GM12878 (cell line): ENCODE data around the gene ADGRG1.

ENCODE experiments used
- BHLHE40 ChIP-seq, 2 experiments: fragments of 450-650 bp in 1 of 2; IDR thresholded peaks; 2 replicates each; pipeline ENCODE4 v1.6.1; 2011 to 2017; ENCODE audit warnings: low read depth in 2 of 2, borderline replicate concordance in 1 of 2, improper control_type of control experiment in 1 of 2, low read length in 1 of 2, mild to moderate bottlenecking in 1 of 2
- EP300 ChIP-seq, 2 experiments: fragments of 150-350 bp in 1 of 2; IDR thresholded peaks; 2 replicates each; pipeline ENCODE4 v1.6.1; 2011 to 2012; ENCODE audit warnings: low read depth in 2 of 2, low read length in 2 of 2, borderline replicate concordance in 1 of 2, improper control_type of control experiment in 1 of 2, inconsistent platforms in 1 of 2; ENCODE audit not compliant: control insufficient read depth in 1 of 2
- FOXM1 ChIP-seq: IDR thresholded peaks from 2 replicates; pipeline ENCODE4 v1.6.1; 2012; ENCODE audit warnings: low read depth, mild to moderate bottlenecking, inconsistent platforms, low read length, moderate library complexity
- PAX8 ChIP-seq: fragments of 450-650 bp; IDR thresholded peaks from 2 replicates; pipeline ENCODE4 v1.6.1; 2017; ENCODE audit warnings: mild to moderate bottlenecking, moderate library complexity
- POLR2A ChIP-seq: IDR thresholded peaks from 2 replicates; pipeline ENCODE4 v1.6.1; 2011; ENCODE audit warnings: low read depth, mild to moderate bottlenecking, low read length
- RBBP5 ChIP-seq: fragments of 200-600 bp; sonication (generic); conservative IDR thresholded peaks from 2 replicates; pipeline ENCODE4 v1.6.1; 2016
- SUZ12 ChIP-seq: fragments of 200-600 bp; sonication (generic); IDR thresholded peaks from one replicate; pipeline ENCODE4 v1.6.1; 2018; ENCODE audit warnings: antibody characterized with exemption, mild to moderate bottlenecking; ENCODE audit not compliant: unreplicated experiment
- TF ChIP-seq, protein P1 (sequence below): IDR thresholded peaks from 2 replicates; pipeline ENCODE4 v1.6.1; 2011; ENCODE audit warnings: mild to moderate bottlenecking, low read depth, low read length, moderate library complexity; ENCODE audit not compliant: insufficient replicate concordance

- TF ChIP-seq, protein P1, sequence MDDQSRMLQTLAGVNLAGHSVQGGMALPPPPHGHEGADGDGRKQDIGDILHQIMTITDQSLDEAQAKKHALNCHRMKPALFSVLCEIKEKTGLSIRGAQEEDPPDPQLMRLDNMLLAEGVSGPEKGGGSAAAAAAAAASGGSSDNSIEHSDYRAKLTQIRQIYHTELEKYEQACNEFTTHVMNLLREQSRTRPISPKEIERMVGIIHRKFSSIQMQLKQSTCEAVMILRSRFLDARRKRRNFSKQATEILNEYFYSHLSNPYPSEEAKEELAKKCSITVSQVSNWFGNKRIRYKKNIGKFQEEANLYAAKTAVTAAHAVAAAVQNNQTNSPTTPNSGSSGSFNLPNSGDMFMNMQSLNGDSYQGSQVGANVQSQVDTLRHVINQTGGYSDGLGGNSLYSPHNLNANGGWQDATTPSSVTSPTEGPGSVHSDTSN, result no peak
- TF ChIP-seq SUZ12 (no peak), FOXM1 (no peak), POLR2A (no peak), RBBP5 (no peak), EP300 (IDR thresholded peaks at IDR 0.05; ENCODE audit: borderline replicate concordance in 1 of 2, control insufficient read depth in 1 of 2, low read depth in 2 of 2, low read length in 2 of 2) (no peak), PAX8 (no peak), BHLHE40 (IDR thresholded peaks at IDR 0.05; ENCODE audit: borderline replicate concordance in 1 of 2, low read depth in 2 of 2, low read length in 1 of 2) (no peak)
These were observed 1.8 kb upstream of the ADGRG1 start for GRCh38 chr16:57626420-57627170.
